ENCODE data around the gene KCNK1.

KCNK1 gene

DNA sequence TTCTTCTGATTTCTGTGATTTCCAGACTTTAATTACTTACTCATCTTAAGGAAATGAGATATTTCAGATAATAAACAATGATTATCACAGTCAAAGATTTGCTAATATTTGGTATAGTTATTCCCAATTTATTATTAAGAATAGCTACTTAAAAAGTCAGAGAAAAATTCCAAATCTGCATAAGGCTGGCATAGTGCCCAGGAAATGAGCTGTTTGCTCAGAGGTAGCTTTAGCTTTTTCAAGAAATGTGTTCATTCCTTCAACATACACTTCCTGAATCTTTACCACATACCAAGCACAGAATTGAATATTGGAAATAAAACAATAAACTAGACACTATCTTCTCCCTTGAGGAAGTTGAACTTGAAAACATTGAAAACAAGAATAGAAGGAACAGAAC, 44.3 kb upstream of the KCNK1 start:
- DNase-seq (ENCODE audit: low read depth in 1 of 2, low spot score in 1 of 2) = no peak
- Histone ChIP-seq H3K4me3 (replicated peaks; ENCODE audit: insufficient read depth, low read length) (no peak overlapping the region), H3K27ac (replicated peaks) (no peak overlapping the region), H3K27me3 (ENCODE audit: insufficient read depth, poor library complexity, severe bottlenecking) (no peaks in the 10 kb centered on the region)
- TF ChIP-seq, protein P1, sequence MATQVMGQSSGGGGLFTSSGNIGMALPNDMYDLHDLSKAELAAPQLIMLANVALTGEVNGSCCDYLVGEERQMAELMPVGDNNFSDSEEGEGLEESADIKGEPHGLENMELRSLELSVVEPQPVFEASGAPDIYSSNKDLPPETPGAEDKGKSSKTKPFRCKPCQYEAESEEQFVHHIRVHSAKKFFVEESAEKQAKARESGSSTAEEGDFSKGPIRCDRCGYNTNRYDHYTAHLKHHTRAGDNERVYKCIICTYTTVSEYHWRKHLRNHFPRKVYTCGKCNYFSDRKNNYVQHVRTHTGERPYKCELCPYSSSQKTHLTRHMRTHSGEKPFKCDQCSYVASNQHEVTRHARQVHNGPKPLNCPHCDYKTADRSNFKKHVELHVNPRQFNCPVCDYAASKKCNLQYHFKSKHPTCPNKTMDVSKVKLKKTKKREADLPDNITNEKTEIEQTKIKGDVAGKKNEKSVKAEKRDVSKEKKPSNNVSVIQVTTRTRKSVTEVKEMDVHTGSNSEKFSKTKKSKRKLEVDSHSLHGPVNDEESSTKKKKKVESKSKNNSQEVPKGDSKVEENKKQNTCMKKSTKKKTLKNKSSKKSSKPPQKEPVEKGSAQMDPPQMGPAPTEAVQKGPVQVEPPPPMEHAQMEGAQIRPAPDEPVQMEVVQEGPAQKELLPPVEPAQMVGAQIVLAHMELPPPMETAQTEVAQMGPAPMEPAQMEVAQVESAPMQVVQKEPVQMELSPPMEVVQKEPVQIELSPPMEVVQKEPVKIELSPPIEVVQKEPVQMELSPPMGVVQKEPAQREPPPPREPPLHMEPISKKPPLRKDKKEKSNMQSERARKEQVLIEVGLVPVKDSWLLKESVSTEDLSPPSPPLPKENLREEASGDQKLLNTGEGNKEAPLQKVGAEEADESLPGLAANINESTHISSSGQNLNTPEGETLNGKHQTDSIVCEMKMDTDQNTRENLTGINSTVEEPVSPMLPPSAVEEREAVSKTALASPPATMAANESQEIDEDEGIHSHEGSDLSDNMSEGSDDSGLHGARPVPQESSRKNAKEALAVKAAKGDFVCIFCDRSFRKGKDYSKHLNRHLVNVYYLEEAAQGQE (IDR thresholded peaks at IDR 0.05; ENCODE audit: insufficient replicate concordance, low read depth) = no peak
- TF ChIP-seq POLR2AphosphoS5 (IDR thresholded peaks at IDR 0.05; ENCODE audit: low read depth) = no peak
- TF ChIP-seq SPI1 (IDR thresholded peaks at IDR 0.05; ENCODE audit: borderline replicate concordance, low read depth) = no peak
- TF ChIP-seq GABPA (IDR thresholded peaks at IDR 0.05; ENCODE audit: low read depth) = no peak
- TF ChIP-seq, protein P2, sequence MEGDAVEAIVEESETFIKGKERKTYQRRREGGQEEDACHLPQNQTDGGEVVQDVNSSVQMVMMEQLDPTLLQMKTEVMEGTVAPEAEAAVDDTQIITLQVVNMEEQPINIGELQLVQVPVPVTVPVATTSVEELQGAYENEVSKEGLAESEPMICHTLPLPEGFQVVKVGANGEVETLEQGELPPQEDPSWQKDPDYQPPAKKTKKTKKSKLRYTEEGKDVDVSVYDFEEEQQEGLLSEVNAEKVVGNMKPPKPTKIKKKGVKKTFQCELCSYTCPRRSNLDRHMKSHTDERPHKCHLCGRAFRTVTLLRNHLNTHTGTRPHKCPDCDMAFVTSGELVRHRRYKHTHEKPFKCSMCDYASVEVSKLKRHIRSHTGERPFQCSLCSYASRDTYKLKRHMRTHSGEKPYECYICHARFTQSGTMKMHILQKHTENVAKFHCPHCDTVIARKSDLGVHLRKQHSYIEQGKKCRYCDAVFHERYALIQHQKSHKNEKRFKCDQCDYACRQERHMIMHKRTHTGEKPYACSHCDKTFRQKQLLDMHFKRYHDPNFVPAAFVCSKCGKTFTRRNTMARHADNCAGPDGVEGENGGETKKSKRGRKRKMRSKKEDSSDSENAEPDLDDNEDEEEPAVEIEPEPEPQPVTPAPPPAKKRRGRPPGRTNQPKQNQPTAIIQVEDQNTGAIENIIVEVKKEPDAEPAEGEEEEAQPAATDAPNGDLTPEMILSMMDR (IDR thresholded peaks at IDR 0.05; ENCODE audit: insufficient read depth, low read length) = no peak

DNA sequence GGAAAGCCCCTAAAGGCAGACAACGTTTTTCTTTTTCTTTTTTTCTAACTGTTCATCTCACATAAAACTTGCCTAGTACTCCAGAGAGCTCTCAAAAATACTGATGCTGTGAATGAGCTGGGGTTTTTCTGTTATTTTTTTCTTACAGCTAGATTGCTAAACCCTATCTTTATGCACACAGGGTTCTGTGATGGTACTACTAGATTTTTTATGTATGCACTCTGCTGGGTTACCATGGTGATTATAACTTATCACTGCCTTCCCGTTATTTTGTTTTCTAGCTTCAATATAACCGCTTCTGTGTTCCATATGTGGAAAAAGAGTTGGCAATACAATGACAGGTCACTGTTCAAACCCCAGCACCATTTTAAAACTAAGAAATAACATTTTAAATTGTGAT, 43.7 kb upstream of the KCNK1 start:
- Histone ChIP-seq H3K4me3 (replicated peaks; ENCODE audit: insufficient read depth, low read length) (no peak overlapping the region), H3K27me3 (ENCODE audit: insufficient read depth, poor library complexity, severe bottlenecking) (no peaks in the 10 kb centered on the region), H3K27ac (replicated peaks) (no peak overlapping the region)
- TF ChIP-seq, protein P2 (IDR thresholded peaks at IDR 0.05; ENCODE audit: insufficient read depth, low read length) = no peak
- TF ChIP-seq POLR2AphosphoS5 (IDR thresholded peaks at IDR 0.05; ENCODE audit: low read depth) (no peak), SPI1 (IDR thresholded peaks at IDR 0.05; ENCODE audit: borderline replicate concordance, low read depth) (no peak), GABPA (IDR thresholded peaks at IDR 0.05; ENCODE audit: low read depth) (no peak)
- TF ChIP-seq, protein P1 (IDR thresholded peaks at IDR 0.05; ENCODE audit: insufficient replicate concordance, low read depth) = no peak
- no peak for DNase-seq (ENCODE audit: low read depth in 1 of 2, low spot score in 1 of 2)

DNA sequence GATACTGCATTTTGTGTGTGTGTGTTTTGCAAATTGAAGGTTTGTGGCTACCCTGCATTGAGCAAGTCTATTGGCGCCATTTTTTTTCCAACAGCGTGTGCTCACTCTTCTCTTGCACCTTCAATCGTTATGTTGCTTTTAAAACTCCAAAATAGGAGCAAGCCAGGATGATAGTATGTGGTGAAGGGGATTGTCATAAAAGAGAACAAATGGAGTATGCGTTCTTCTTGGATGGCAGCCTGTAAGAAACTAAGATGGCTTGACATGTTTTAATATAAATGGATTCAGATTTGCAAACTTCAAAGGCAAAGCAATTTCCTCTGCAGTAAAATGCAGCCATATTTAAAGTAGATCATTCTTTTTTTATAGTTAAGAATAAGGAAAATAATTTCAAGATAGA, 43.2 kb upstream of the KCNK1 start:
- no peaks in the 10 kb centered on the region for H3K27me3 ChIP-seq (ENCODE audit: insufficient read depth, poor library complexity, severe bottlenecking)
- H3K4me3 ChIP-seq (replicated peaks; ENCODE audit: insufficient read depth, low read length) = no peak overlapping the region
- DNase-seq (ENCODE audit: low read depth in 1 of 2, low spot score in 1 of 2) = no peak

More for the DNA sequence above, 43.2 kb upstream of the KCNK1 start:
- TF ChIP-seq GABPA (IDR thresholded peaks at IDR 0.05; ENCODE audit: low read depth) (no peak), SPI1 (IDR thresholded peaks at IDR 0.05; ENCODE audit: borderline replicate concordance, low read depth) (no peak), POLR2AphosphoS5 (IDR thresholded peaks at IDR 0.05; ENCODE audit: low read depth) (no peak)
- TF ChIP-seq, protein P2 (IDR thresholded peaks at IDR 0.05; ENCODE audit: insufficient read depth, low read length) = no peak
- TF ChIP-seq, protein P1 (IDR thresholded peaks at IDR 0.05; ENCODE audit: insufficient replicate concordance, low read depth) = no peak
- H3K27ac ChIP-seq (replicated peaks) = no peak overlapping the region

All from HL-60 (cell line).